IMR-90 (cell line): ENCODE measurements around the gene TUBB2B. TPM values are rescaled to one million over a fixed set of nuclear protein-coding genes. Genes with fewer than 3 reads are reported as not detected.

Source experiments
- ATAC-seq: fragments of 200-7000 bp; cut with Tn5 transposase; 2 replicates; pipeline ENCODE4 v1.9.1; 2020; ENCODE audit warnings: low read depth, mild to moderate bottlenecking, moderate library complexity
- BruUV-seq: library from RNA; stranded (reverse); fragments of 400-500 nt; replicated peaks from 2 replicates; lab custom pipeline; 2021; lab: Mats Ljungman, UMichigan
- CTCF ChIA-PET: fragments of 300-600 bp; formaldehyde crosslinking; extraction: SDS; loops from one replicate; lab custom pipeline; 2021; ENCODE audit warnings: antibody characterized with exemption; lab: Yijun Ruan, JAX
- POLR2A ChIA-PET: fragments of 300-600 bp; sonication (Branson Sonifier 250); formaldehyde crosslinking; loops from one replicate; lab custom pipeline; 2022; ENCODE audit warnings: antibody characterized with exemption; ENCODE audit not compliant: unreplicated experiment; lab: Charles Lee
- DNase-seq: peaks from one replicate; pipeline ENCODE4 v3.0.0; 2013
- H2AFZ ChIP-seq: replicated peaks from 2 replicates; pipeline ENCODE3; 2013; ENCODE audit warnings: low read length, mild to moderate bottlenecking; ENCODE audit not compliant: poor library complexity
- H2AK5ac ChIP-seq: 2 replicates; pipeline ENCODE4 v1.6.1; 2013; ENCODE audit warnings: low read depth, low read length, inconsistent platforms
- H2AK9ac ChIP-seq: replicated peaks from 2 replicates; pipeline ENCODE3; 2013; ENCODE audit warnings: mild to moderate bottlenecking, low read depth, low read length, moderate library complexity; ENCODE audit not compliant: poor library complexity
- H2BK120ac ChIP-seq: 2 replicates; pipeline ENCODE4 v1.6.1; 2013; ENCODE audit warnings: low read depth, low read length, inconsistent platforms
- H2BK15ac ChIP-seq: 3 replicates; pipeline ENCODE4 v1.6.1; 2013; ENCODE audit warnings: low read depth, low read length, inconsistent platforms
- H2BK20ac ChIP-seq: 2 replicates; pipeline ENCODE4 v1.6.1; 2013; ENCODE audit warnings: low read depth, mild to moderate bottlenecking, inconsistent platforms, low read length, moderate library complexity
- H2BK5ac ChIP-seq: 2 replicates; pipeline ENCODE4 v1.6.1; 2013; ENCODE audit warnings: mild to moderate bottlenecking, low read depth, low read length, inconsistent platforms; ENCODE audit not compliant: poor library complexity, severe bottlenecking
- H3K14ac ChIP-seq: replicated peaks from 2 replicates; pipeline ENCODE4 v1.6.1; 2013; ENCODE audit warnings: low read depth, low read length, inconsistent platforms
- H3K18ac ChIP-seq: 2 replicates; pipeline ENCODE4 v1.6.1; 2013; ENCODE audit warnings: low read depth, low read length, control low read depth
- H3K23ac ChIP-seq: 2 replicates; pipeline ENCODE4 v1.6.1; 2013; ENCODE audit warnings: low read depth, low read length, inconsistent platforms
- H3K27ac ChIP-seq: 2 replicates; pipeline ENCODE4 v1.5.1; 2013; ENCODE audit warnings: mild to moderate bottlenecking, control low read depth, low read length; ENCODE audit not compliant: insufficient read depth
- H3K27me3 ChIP-seq: 2 replicates; pipeline ENCODE4 v1.6.1; 2013; ENCODE audit warnings: low read length; ENCODE audit not compliant: control insufficient read depth, insufficient read depth
- H3K36me3 ChIP-seq: 2 replicates; pipeline ENCODE4 v1.6.1; 2013; ENCODE audit warnings: low read length, mixed read lengths; ENCODE audit not compliant: control insufficient read depth, insufficient read depth
- H3K4ac ChIP-seq: 2 replicates; pipeline ENCODE4 v1.6.1; 2013; ENCODE audit warnings: low read depth, low read length, inconsistent platforms
- H3K4me1 ChIP-seq: 2 replicates; pipeline ENCODE4 v1.6.1; 2013; ENCODE audit warnings: low read length, mixed read lengths; ENCODE audit not compliant: control insufficient read depth, insufficient read depth
- H3K4me2 ChIP-seq: 2 replicates; pipeline ENCODE4 v1.6.1; 2013; ENCODE audit warnings: low read depth, mild to moderate bottlenecking, control low read depth, low read length, moderate library complexity
- H3K4me3 ChIP-seq: 2 replicates; pipeline ENCODE4 v1.5.1; 2013; ENCODE audit warnings: low read depth, mild to moderate bottlenecking, control low read depth, low read length, moderate library complexity; ENCODE audit not compliant: insufficient read depth
- H3K56ac ChIP-seq: 2 replicates; pipeline ENCODE4 v1.6.1; 2013; ENCODE audit warnings: low read length, inconsistent platforms; ENCODE audit not compliant: insufficient read depth; ENCODE audit errors: extremely low read depth
- H3K79me1 ChIP-seq, 2 experiments: 2 replicates each; pipeline ENCODE4 v1.6.1; 2013; ENCODE audit warnings: low read length in 2 of 2, inconsistent platforms in 1 of 2, low read depth in 1 of 2
- H3K9ac ChIP-seq: 2 replicates; pipeline ENCODE4 v1.6.1; 2013; ENCODE audit warnings: low read depth, low read length, control low read depth
- H3K9me1 ChIP-seq: 2 replicates; pipeline ENCODE4 v1.6.1; 2013; ENCODE audit warnings: low read length, inconsistent platforms; ENCODE audit not compliant: insufficient read depth
- H3K9me3 ChIP-seq: 2 replicates; pipeline ENCODE4 v1.6.1; 2013; ENCODE audit warnings: low read length; ENCODE audit not compliant: control insufficient read depth, insufficient read depth
- H4K20me1 ChIP-seq: 2 replicates; pipeline ENCODE4 v1.6.1; 2013; ENCODE audit warnings: low read length, inconsistent platforms; ENCODE audit not compliant: insufficient read depth
- H4K5ac ChIP-seq: 2 replicates; pipeline ENCODE4 v1.6.1; 2013; ENCODE audit warnings: mild to moderate bottlenecking, low read depth, low read length, control low read depth
- H4K8ac ChIP-seq, 2 experiments: 2 replicates each; pipeline ENCODE4 v1.6.1; 2013; ENCODE audit warnings: low read depth in 2 of 2, low read length in 2 of 2, control low read depth in 1 of 2, inconsistent platforms in 1 of 2
- H4K91ac ChIP-seq: 2 replicates; pipeline ENCODE4 v1.6.1; 2013; ENCODE audit warnings: low read depth, low read length, inconsistent platforms; ENCODE audit not compliant: insufficient read depth
- BHLHE40 ChIP-seq: fragments of 150-350 bp; IDR thresholded peaks from 2 replicates; pipeline ENCODE4 v1.6.1; 2016; ENCODE audit warnings: mild to moderate bottlenecking, low read depth, low read length
- CEBPB ChIP-seq: IDR thresholded peaks from 2 replicates; pipeline ENCODE4 v1.6.1; 2012; ENCODE audit warnings: low read depth, low read length, improper control_type of control experiment
- CHD1 ChIP-seq: IDR thresholded peaks from 2 replicates; pipeline ENCODE4 v1.6.1; 2012; ENCODE audit warnings: low read depth, low read length, improper control_type of control experiment
- FOS ChIP-seq: fragments of 150-350 bp; IDR thresholded peaks from 2 replicates; pipeline ENCODE4 v1.6.1; 2016; ENCODE audit warnings: low read depth, low read length
- MAFK ChIP-seq: IDR thresholded peaks from 2 replicates; pipeline ENCODE4 v1.6.1; 2012; ENCODE audit warnings: low read depth, low read length, improper control_type of control experiment
- MAZ ChIP-seq: IDR thresholded peaks from 2 replicates; pipeline ENCODE4 v1.6.1; 2012; ENCODE audit warnings: low read depth, mild to moderate bottlenecking, low read length, improper control_type of control experiment, moderate library complexity, borderline replicate concordance
- MXI1 ChIP-seq: IDR thresholded peaks from 2 replicates; pipeline ENCODE4 v1.6.1; 2012; ENCODE audit warnings: low read depth, mild to moderate bottlenecking, low read length, moderate library complexity, borderline replicate concordance
- NFE2L2 ChIP-seq: fragments of 150-350 bp; IDR thresholded peaks from 2 replicates; pipeline ENCODE4 v1.6.1; 2016; ENCODE audit warnings: low read depth, mild to moderate bottlenecking, low read length
- POLR2A ChIP-seq: IDR thresholded peaks from 2 replicates; pipeline ENCODE4 v1.6.1; 2012; ENCODE audit warnings: mild to moderate bottlenecking, low read depth, low read length
- RAD21 ChIP-seq: IDR thresholded peaks from 2 replicates; pipeline ENCODE4 v1.6.1; 2012; ENCODE audit warnings: low read length, improper control_type of control experiment
- RCOR1 ChIP-seq: IDR thresholded peaks from 2 replicates; pipeline ENCODE4 v1.6.1; 2012; ENCODE audit warnings: mild to moderate bottlenecking, low read length, improper control_type of control experiment; ENCODE audit not compliant: insufficient replicate concordance
- SMC3 ChIP-seq: fragments of 150-350 bp; IDR thresholded peaks from 2 replicates; pipeline ENCODE4 v1.6.1; 2016; ENCODE audit warnings: low read depth, mild to moderate bottlenecking, antibody characterized with exemption, low read length, moderate library complexity
- WGBS, 2 experiments: methylation state at CpG; one replicate each; pipeline versions ENCODE4 v1.1.5 to v1.1.7; 2013; ENCODE audit warnings: missing lambda C conversion rate in 2 of 2; ENCODE audit not compliant: insufficient read length in 1 of 2; ENCODE audit errors: extremely low coverage in 2 of 2; 5-methylcytosine and 5-hydroxymethylcytosine counted together
- dilution Hi-C: fragments of 300-500 bp; cut with HindIII; formaldehyde crosslinking; loops from one replicate; pipeline ENCODE4 v1.14.3; 2018; ENCODE audit warnings: low sequenced_read_pairs; ENCODE audit not compliant: unreplicated experiment
- in situ Hi-C: fragments of 300-500 bp; cut with MboI; formaldehyde crosslinking; loops from 3 replicates; pipeline ENCODE4 v1.14.3; 2019; ENCODE audit warnings: low sequenced_read_pairs, inconsistent platforms, mixed read lengths
- intact Hi-C: fragments of 100-400 bp; cut with micrococcal nuclease; formaldehyde crosslinking; loops from 2 replicates; pipeline ENCODE4 v1.10.0; 2022
- polyA plus RNA-seq, 3 experiments: library from polyadenylated mRNA; depleted of rRNA; stranded (reverse); fragments of >200 nt; gene quantifications; 2 replicates each; pipeline ENCODE4 v1.2.3, GENCODE V29; 2012; ENCODE audit warnings: low replicate concordance in 1 of 3
- total RNA-seq: library from RNA; depleted of rRNA; stranded (reverse); fragments of >200 nt; gene quantifications from 2 replicates; pipeline ENCODE4 v1.2.3, GENCODE V29; 2012
- TF ChIP-seq, protein P1 (sequence below): fragments of 150-350 bp; IDR thresholded peaks from 2 replicates; pipeline ENCODE4 v1.6.1; 2016; ENCODE audit warnings: low read depth, mild to moderate bottlenecking, low read length, moderate library complexity, borderline replicate concordance
- TF ChIP-seq, protein P2 (sequence below): fragments of 150-350 bp; IDR thresholded peaks from 2 replicates; pipeline ENCODE4 v1.6.1; 2017; ENCODE audit warnings: mild to moderate bottlenecking, antibody characterized with exemption, low read length, low read depth
- TF ChIP-seq, protein P3 (sequence below): conservative IDR thresholded peaks from 2 replicates; pipeline ENCODE4 v1.5.1; 2012; ENCODE audit warnings: mild to moderate bottlenecking, low read depth, low read length, improper control_type of control experiment

The TUBB2B gene
- total and polyA plus RNA-seq, 2 of the 4 experiments (the other 2 are of a cell fraction), result 13.6 to 21.1 TPM

DNA sequence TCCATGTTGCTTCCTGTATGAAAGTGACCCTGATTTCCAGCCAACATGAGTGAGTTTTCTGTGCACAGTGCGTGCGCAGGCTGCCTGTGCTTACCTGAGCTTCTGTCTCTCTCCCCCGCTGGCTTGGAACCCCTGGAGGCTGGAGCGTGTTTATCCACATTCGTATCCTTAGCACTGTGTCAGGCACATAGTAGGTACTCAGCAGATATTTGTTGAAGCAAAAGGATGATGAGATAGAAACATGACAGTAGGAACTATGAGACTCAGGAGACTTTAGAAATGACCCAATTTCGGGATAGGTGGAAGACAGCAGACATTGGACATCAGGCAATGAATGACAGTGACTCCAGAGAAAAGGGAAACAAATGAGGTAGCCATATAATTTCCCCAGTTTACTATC is 15.2 kb downstream of the TUBB2B start:
- no peak overlapping the region for H2AFZ ChIP-seq
- H3K4me1 ChIP-seq, result peaks cover 17% of the 10 kb centered on the region
- no peak overlapping the region for H3K56ac ChIP-seq
- no peak for ATAC-seq
- DNase-seq, result no peak
- no peak overlapping the region for H3K4me3 ChIP-seq
- H4K91ac ChIP-seq, result no peak overlapping the region
- no peak overlapping the region for H2BK5ac ChIP-seq
- no peak overlapping the region for H3K9ac ChIP-seq
- no peak overlapping the region for H2AK9ac ChIP-seq
- H3K4ac ChIP-seq, result no peak overlapping the region
- no peaks in the 10 kb centered on the region for H3K36me3 ChIP-seq
- BruUV-seq, result no TSS peak
- in situ Hi-C loops, result no loop called here
- intact Hi-C loops, result no loop called here
- 92% methylated on average over 2 of the region's 6 CpGs; no CpG with 5 or more reads in 1 of the 2 experiments for WGBS, 2 experiments
- no peak overlapping the region for H4K8ac ChIP-seq
- no peak overlapping the region for H2BK20ac ChIP-seq
- no peak overlapping the region for H3K27ac ChIP-seq
- TF ChIP-seq MAFK (no peak), CHD1 (no peak), MXI1 (no peak), RCOR1 (no peak), BHLHE40 (no peak), SMC3 (no peak), FOS (no peak), RAD21 (no peak), POLR2A (no peak), NFE2L2 (no peak), MAZ (no peak), CEBPB (no peak)
- TF ChIP-seq, protein P1, sequence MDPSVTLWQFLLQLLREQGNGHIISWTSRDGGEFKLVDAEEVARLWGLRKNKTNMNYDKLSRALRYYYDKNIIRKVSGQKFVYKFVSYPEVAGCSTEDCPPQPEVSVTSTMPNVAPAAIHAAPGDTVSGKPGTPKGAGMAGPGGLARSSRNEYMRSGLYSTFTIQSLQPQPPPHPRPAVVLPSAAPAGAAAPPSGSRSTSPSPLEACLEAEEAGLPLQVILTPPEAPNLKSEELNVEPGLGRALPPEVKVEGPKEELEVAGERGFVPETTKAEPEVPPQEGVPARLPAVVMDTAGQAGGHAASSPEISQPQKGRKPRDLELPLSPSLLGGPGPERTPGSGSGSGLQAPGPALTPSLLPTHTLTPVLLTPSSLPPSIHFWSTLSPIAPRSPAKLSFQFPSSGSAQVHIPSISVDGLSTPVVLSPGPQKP, result no peak
- TF ChIP-seq, protein P2, sequence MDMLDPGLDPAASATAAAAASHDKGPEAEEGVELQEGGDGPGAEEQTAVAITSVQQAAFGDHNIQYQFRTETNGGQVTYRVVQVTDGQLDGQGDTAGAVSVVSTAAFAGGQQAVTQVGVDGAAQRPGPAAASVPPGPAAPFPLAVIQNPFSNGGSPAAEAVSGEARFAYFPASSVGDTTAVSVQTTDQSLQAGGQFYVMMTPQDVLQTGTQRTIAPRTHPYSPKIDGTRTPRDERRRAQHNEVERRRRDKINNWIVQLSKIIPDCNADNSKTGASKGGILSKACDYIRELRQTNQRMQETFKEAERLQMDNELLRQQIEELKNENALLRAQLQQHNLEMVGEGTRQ, result no peak
- TF ChIP-seq, protein P3, sequence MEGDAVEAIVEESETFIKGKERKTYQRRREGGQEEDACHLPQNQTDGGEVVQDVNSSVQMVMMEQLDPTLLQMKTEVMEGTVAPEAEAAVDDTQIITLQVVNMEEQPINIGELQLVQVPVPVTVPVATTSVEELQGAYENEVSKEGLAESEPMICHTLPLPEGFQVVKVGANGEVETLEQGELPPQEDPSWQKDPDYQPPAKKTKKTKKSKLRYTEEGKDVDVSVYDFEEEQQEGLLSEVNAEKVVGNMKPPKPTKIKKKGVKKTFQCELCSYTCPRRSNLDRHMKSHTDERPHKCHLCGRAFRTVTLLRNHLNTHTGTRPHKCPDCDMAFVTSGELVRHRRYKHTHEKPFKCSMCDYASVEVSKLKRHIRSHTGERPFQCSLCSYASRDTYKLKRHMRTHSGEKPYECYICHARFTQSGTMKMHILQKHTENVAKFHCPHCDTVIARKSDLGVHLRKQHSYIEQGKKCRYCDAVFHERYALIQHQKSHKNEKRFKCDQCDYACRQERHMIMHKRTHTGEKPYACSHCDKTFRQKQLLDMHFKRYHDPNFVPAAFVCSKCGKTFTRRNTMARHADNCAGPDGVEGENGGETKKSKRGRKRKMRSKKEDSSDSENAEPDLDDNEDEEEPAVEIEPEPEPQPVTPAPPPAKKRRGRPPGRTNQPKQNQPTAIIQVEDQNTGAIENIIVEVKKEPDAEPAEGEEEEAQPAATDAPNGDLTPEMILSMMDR, result no peak
- no peak overlapping the region for H2AK5ac ChIP-seq
- 0 out of 2 replicates have a peak, but pooled peaks cover 2% of the 10 kb centered on the region for H3K27me3 ChIP-seq
- H3K14ac ChIP-seq, result no peak overlapping the region
- H4K20me1 ChIP-seq, result no peaks in the 10 kb centered on the region
- no peaks in the 10 kb centered on the region for H3K9me3 ChIP-seq
- H3K18ac ChIP-seq, result no peak overlapping the region
- ChIA-PET CTCF (interaction anchor here (1.4 kb wide), 1 partner anchor 37 kb away, joined by 4 read pairs; no protein-coding TSS in a partner anchor), POLR2A (no interaction called here)
- H3K23ac ChIP-seq, result no peak overlapping the region
- peaks cover 6% of the 10 kb centered on the region for H3K9me1 ChIP-seq
- dilution Hi-C loops, result no loop called here
- H3K79me1 ChIP-seq, result no peaks in the 10 kb centered on the region
- H2BK120ac ChIP-seq, result no peak overlapping the region
- H3K4me2 ChIP-seq, result no peak overlapping the region
- H2BK15ac ChIP-seq, result no peak overlapping the region
- H4K5ac ChIP-seq, result no peak overlapping the region
